ENCODE measurements around the gene EBF3. TPM values are rescaled to one million over a fixed set of nuclear protein-coding genes. Genes with fewer than 3 reads are reported as not detected.

Gene EBF3
- total RNA-seq, 1 donor from 2014 or later: 544 TPM

DNA sequence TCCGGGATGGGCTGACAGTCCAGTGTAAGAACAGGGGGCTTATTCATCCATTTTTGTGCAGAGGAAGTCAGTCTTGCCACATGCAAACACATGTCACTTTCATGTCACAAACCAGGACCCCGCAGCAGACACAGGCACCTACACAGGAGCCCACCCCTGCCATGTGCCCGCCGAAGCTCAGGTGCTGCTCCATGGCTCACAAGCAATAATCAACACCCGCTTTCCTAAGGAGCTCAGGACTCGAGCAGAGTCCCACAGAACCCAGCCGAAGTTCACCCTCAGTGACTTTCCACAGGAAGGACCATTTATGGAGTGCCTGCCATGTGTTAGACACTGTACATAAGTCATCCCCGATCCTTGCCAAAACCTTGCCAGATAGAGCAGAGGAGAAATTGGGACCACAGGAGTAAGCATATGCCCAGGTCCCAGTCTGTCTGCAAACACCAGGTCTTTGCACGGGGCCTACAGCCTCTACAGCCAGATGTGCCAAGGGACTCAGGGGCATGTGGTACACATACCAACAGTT lies 99.4 kb downstream of the EBF3 start:
- Mint-ChIP-seq H3K9me3 (ENCODE audit: unreplicated experiment) (peaks cover 74% of the 10 kb centered on the region), H3K36me3 (ENCODE audit: unreplicated experiment) (peaks cover 15% of the 10 kb centered on the region), H3K4me1 (ENCODE audit: low read depth, unreplicated experiment) (peaks cover 51% of the 10 kb centered on the region), H3K27me3 (ENCODE audit: unreplicated experiment) (peaks cover 49% of the 10 kb centered on the region), H3K27ac (ENCODE audit: unreplicated experiment) (peak overlapping the region; percentile 94), H3K4me3 (ENCODE audit: unreplicated experiment) (peak overlapping the region; percentile 46)
- TF ChIP-seq, protein P1, sequence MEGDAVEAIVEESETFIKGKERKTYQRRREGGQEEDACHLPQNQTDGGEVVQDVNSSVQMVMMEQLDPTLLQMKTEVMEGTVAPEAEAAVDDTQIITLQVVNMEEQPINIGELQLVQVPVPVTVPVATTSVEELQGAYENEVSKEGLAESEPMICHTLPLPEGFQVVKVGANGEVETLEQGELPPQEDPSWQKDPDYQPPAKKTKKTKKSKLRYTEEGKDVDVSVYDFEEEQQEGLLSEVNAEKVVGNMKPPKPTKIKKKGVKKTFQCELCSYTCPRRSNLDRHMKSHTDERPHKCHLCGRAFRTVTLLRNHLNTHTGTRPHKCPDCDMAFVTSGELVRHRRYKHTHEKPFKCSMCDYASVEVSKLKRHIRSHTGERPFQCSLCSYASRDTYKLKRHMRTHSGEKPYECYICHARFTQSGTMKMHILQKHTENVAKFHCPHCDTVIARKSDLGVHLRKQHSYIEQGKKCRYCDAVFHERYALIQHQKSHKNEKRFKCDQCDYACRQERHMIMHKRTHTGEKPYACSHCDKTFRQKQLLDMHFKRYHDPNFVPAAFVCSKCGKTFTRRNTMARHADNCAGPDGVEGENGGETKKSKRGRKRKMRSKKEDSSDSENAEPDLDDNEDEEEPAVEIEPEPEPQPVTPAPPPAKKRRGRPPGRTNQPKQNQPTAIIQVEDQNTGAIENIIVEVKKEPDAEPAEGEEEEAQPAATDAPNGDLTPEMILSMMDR (IDR thresholded peaks at IDR 0.05; ENCODE audit: partially characterized antibody, unreplicated experiment): no peak
- no peak for DNase-seq

DNA sequence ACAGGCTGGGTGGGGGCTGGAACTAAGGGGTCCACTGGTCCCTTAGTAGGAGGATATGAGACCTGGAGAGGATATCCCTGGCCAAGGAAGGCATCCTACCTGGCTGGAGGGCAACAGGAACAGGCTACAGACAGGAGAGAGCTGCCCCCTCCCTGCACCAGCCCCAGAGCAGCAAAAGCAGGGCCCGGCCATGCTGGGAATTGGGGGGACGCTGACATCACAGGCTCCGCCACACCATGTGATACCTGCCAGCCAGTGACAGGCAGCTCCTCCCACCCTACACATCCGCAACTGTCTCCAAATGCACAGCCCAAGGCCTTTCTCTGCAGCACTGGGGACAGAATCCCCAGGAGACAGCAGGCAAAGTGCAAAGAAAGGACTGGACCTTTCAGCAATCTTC lies 100.0 kb downstream of the EBF3 start:
- Mint-ChIP-seq H3K27me3 (ENCODE audit: unreplicated experiment) (peaks cover 48% of the 10 kb centered on the region), H3K36me3 (ENCODE audit: unreplicated experiment) (peaks cover 16% of the 10 kb centered on the region), H3K27ac (ENCODE audit: unreplicated experiment) (peak overlapping the region; percentile 94)

DNA sequence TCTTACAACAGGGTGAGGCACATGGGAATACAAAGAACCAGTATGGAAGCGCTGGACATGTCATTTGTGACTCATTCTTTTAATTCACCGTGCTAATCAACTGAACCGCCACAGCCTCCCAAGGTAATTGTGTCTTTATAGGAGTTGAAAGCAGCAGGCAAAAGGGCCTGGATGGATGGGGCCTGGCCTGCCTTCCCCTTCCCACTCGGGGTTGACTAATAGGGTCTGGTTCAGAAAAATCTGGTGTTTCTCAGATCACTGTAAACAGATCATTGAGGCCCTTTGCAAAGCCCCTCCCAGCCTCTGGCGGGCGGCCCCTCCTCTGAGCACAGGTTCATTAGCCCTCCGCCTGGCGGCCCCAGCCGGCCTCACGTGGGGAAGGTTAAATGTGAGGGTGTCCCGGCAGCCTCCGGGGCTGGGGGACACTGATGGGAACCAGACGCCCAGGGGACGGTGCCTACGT lies 100.8 kb downstream of the EBF3 start:
- Mint-ChIP-seq H3K4me3 (ENCODE audit: unreplicated experiment) (peak overlapping the region; percentile 69), H3K9me3 (ENCODE audit: unreplicated experiment) (peaks cover 81% of the 10 kb centered on the region), H3K36me3 (ENCODE audit: unreplicated experiment) (peaks cover 20% of the 10 kb centered on the region), H3K27me3 (ENCODE audit: unreplicated experiment) (peaks cover 54% of the 10 kb centered on the region), H3K27ac (ENCODE audit: unreplicated experiment) (peak overlapping the region; percentile 94), H3K4me1 (ENCODE audit: low read depth, unreplicated experiment) (peaks cover 46% of the 10 kb centered on the region)
- peak; percentile 80 for DNase-seq
- TF ChIP-seq, protein P1 (IDR thresholded peaks at IDR 0.05; ENCODE audit: partially characterized antibody, unreplicated experiment): peak; percentile 7

More for the DNA sequence above, 100.0 kb downstream of the EBF3 start:
- peak overlapping the region; percentile 69 for H3K4me3 Mint-ChIP-seq (ENCODE audit: unreplicated experiment)
- H3K4me1 Mint-ChIP-seq (ENCODE audit: low read depth, unreplicated experiment): peaks cover 47% of the 10 kb centered on the region
- no peak for DNase-seq
- peaks cover 74% of the 10 kb centered on the region for H3K9me3 Mint-ChIP-seq (ENCODE audit: unreplicated experiment)
- TF ChIP-seq, protein P1 (IDR thresholded peaks at IDR 0.05; ENCODE audit: partially characterized antibody, unreplicated experiment): no peak

DNA sequence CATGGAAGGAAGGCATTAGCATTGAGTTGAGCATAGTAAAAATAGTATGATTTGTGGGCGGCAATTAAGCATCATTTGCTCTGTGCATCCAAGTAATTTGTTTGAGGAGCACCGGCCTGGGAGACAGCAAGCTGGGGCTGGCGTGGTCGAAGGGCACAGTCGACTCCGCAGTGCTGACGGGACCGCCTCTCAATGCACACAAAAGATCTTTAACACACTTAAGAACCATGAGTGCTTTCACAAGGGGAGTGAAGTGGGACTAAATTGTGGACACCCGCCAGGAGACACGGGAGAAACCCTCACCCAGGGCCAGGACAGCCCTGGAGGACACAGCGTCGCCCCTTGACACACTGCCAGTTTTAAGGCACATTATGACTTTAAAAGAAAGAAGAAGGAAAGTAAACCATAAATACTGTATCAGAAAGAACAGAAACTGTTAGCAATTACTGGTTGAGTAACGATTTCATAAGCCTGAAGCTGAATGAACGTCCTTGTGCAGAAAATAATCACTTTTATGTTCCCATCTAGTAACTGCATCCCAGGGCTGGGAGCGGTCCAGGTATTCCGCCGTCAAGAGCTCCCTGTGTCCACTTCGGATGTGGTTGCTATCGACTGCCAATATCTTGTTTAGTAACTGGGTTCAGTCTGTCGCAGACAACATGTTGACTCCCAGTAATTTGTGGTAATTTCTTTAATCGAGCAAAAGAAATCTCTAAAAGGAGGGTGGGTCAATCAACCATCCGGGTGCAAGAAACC lies 102.1 kb downstream of the EBF3 start:
- TF ChIP-seq, protein P1 (IDR thresholded peaks at IDR 0.05; ENCODE audit: partially characterized antibody, unreplicated experiment): no peak
- Mint-ChIP-seq H3K27ac (ENCODE audit: unreplicated experiment) (peak overlapping the region; percentile 81), H3K4me3 (ENCODE audit: unreplicated experiment) (peak overlapping the region; percentile 72), H3K4me1 (ENCODE audit: low read depth, unreplicated experiment) (peaks cover 42% of the 10 kb centered on the region), H3K9me3 (ENCODE audit: unreplicated experiment) (peaks cover 83% of the 10 kb centered on the region), H3K36me3 (ENCODE audit: unreplicated experiment) (peaks cover 26% of the 10 kb centered on the region), H3K27me3 (ENCODE audit: unreplicated experiment) (peaks cover 55% of the 10 kb centered on the region)
- no peak for DNase-seq

DNA sequence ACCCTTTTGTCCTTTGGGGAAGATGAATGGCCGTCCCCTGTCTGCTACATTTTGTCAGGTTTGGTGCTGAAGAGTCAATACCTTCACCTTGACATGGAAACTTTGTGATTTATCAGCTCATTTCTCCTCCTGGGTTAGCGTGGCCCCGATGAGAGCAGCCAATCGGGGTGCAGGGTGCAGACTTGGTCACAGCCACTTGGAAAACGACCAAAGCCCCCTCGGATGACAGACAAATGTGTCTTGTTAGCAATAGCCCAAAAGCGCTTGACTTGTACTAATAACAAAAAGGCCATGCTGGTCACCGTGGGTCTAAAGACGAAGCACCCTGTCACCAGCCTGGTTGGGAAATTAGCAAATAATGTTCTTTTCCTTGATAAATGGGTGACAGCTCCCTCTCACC lies 103.7 kb downstream of the EBF3 start:
- DNase-seq: no peak
- H3K27ac Mint-ChIP-seq (ENCODE audit: unreplicated experiment): peak overlapping the region; percentile 64
- H3K27me3 Mint-ChIP-seq (ENCODE audit: unreplicated experiment): peaks cover 58% of the 10 kb centered on the region
- peaks cover 84% of the 10 kb centered on the region for H3K9me3 Mint-ChIP-seq (ENCODE audit: unreplicated experiment)
- TF ChIP-seq, protein P1 (IDR thresholded peaks at IDR 0.05; ENCODE audit: partially characterized antibody, unreplicated experiment): no peak
- H3K4me3 Mint-ChIP-seq (ENCODE audit: unreplicated experiment): peak overlapping the region; percentile 23
- H3K36me3 Mint-ChIP-seq (ENCODE audit: unreplicated experiment): peaks cover 39% of the 10 kb centered on the region
- H3K4me1 Mint-ChIP-seq (ENCODE audit: low read depth, unreplicated experiment): peaks cover 40% of the 10 kb centered on the region

All from glutamatergic neuron (in vitro differentiated cells).